Stimulated activated CD8-positive, alpha-beta memory T cell treated with anti-CD3 and anti-CD28 coated beads, Interleukin-2, amount 100 ng/mL, for 1 hour (primary cell): ENCODE data around the gene CCDC8.
"Not testable (repeated sequence)": the region's sequence is repeated elsewhere in the genome, so short reads cannot be mapped to it uniquely, and the experiment has no call there.

ENCODE experiments used
- DNase-seq, 2 donors: peaks; one replicate each; pipeline ENCODE4 v3.0.0-alpha.2; 2020; ENCODE audit warnings: low read depth in 2 of 2

CCDC8 gene

GRCh38 chr19:46383171-46383815 lies 30.1 kb downstream of the CCDC8 start:
- DNase-seq: no peak

GRCh38 chr19:46381756-46382345 lies 31.5 kb downstream of the CCDC8 start:
- no peak for DNase-seq

GRCh38 chr19:46381346-46381745 lies 32.0 kb downstream of the CCDC8 start:
- DNase-seq: no peak

GRCh38 chr19:46380690-46381089 lies 32.7 kb downstream of the CCDC8 start:
- DNase-seq: no peak

- no peak for DNase-seq
Observed at GRCh38 chr19:46378268-46378667, 35.1 kb downstream of the CCDC8 start.

GRCh38 chr19:46376241-46377153 lies 36.9 kb downstream of the CCDC8 start:
- DNase-seq: no peak

GRCh38 chr19:46375476-46376067 lies 37.8 kb downstream of the CCDC8 start:
- DNase-seq: not testable (repeated sequence)

- no peak for DNase-seq
Observed at GRCh38 chr19:46374536-46375475, 38.6 kb downstream of the CCDC8 start.

GRCh38 chr19:46373491-46374359 lies 39.6 kb downstream of the CCDC8 start:
- no peak for DNase-seq

- no peak for DNase-seq
Observed at GRCh38 chr19:46372901-46373490, 40.4 kb downstream of the CCDC8 start.

- DNase-seq: no peak
Observed at GRCh38 chr19:46371371-46371901, 41.9 kb downstream of the CCDC8 start.

- no peak for DNase-seq
Observed at GRCh38 chr19:46369817-46370216, 43.5 kb downstream of the CCDC8 start.

GRCh38 chr19:46368116-46368515 lies 45.2 kb downstream of the CCDC8 start:
- no peak for DNase-seq

- no peak for DNase-seq
Observed at GRCh38 chr19:46367426-46367825, 45.9 kb downstream of the CCDC8 start.

- DNase-seq: no peak
Observed at GRCh38 chr19:46366620-46367292, 46.6 kb downstream of the CCDC8 start.

- no peak for DNase-seq
Observed at GRCh38 chr19:46365561-46365960, 47.8 kb downstream of the CCDC8 start.

GRCh38 chr19:46364359-46364758 lies 49.0 kb downstream of the CCDC8 start:
- no peak for DNase-seq

GRCh38 chr19:46361915-46362314 lies 51.4 kb downstream of the CCDC8 start:
- DNase-seq: no peak
